ENCODE results near the gene CRIM1.

The CRIM1 gene

DNA sequence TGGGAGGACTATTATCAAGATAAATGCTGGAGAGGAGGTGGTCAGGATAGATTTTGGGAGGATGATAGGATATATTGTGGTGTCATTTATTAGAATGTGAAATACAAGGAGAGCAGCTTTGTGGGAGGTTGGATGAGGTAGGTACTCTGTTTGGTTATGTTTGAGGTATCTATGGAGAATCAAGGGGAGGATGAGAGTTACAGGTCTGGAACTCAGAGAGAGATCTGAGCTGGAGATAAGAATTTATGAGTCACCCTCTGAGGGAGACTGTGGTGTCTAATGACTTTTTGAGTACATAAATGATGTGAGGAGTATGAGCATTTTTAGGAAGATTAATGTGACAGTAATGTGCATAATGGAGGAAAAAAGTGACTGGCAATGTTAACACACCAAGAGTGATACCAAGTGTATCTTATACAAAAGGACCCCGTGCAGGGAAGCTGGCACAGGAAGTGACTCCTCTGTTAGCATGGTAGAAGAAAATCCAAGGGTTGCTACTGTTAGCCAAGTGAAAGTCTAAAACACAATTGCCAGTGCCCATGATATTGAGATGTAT is 48.2 kb downstream of the CRIM1 start:
- no peak for DNase-seq

DNA sequence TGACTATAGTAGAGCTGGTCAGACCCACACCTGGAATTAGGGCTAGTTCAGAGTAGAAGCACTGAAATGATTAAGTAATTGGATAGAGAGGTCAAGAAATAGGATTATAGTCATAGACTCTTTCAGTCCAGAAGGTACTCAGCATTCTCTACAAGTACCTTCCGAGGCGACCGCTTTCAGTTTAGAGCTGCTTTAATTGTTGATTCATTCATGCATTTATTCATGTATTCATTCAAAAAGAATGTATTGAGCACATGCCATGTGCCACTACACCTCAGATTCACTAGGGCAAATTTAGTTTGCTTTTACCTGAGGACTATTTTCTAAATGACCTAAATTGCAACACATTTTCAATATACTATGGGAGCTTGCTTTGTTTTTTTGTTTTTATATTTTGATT is 48.7 kb downstream of the CRIM1 start:
- no peak for DNase-seq

DNA sequence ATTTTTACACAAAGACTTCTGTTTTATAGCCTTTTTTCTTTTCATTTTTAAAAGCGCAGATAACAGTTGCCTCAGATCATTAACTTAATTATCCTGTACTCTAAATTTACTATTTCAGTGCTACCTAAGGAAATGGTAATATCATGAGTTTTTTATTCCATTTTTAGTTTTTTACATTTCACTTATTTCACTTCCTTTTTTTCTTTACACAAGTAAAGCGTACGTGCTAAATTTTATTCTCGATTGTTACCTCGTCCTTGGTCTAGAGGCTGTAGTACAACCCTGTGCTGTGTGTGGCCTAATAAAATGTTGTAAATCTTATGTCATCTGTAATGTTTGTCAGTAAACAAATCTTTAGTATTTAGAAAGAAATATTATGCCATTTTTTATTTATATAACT is 49.2 kb downstream of the CRIM1 start:
- no peak for DNase-seq

DNA sequence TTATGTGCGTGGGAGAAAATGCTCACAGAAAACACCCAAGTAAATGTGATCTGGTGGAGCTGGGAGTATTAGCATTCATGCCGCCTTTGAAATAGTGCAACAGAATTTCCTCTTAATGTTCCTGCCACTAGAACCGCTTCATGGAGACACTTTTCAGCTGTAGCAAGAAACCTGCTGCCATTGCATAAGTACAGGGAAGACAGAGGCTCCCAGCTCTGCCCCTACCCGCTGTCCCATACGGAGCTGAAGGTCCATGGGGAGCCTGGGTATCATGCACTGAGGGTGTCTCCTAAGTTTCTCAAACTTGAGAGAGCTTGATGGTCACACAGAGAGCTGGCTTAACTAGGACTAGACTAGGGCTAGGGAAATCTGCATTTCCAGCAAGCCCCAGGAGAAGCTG is 49.6 kb downstream of the CRIM1 start:
- DNase-seq = no peak

DNA sequence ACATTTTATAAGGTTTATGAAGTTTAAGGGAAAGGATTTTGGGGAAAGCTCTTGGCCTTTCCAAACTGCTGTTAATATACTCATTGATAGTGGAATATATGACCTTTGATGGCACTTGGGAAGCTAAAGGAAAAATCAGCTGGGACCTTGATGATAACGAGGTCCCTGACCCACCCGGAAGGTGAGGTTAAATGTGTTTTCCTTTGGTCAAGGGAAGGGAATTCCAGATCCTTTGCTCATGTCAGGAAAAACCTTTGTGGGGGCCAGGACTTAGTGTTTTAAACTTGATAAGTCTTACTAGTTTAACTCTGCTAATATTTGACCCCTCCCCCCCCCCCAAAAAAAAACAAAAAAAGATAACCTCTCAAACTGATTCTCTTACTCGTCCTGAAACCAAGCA is 50.7 kb downstream of the CRIM1 start:
- DNase-seq = no peak

DNA sequence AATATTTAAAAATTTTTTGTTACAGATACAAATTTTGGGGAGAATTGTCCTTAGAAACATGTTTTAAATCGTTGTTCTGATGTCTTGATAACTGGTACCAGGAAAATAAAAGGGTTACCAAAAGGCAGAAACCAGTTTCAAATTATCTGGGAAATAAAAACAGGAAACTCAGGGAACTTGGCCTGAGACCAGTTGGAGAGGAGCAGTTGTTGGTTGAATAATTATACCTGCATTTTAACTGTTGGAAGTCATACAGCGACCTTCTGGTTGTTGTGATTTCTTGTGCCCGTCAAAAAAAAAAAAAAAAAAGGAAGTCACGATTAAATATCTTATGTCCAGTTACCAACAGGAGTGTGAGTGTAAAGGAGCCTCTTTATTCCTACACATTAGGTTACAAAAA is 51.8 kb downstream of the CRIM1 start:
- no peak for DNase-seq

DNA sequence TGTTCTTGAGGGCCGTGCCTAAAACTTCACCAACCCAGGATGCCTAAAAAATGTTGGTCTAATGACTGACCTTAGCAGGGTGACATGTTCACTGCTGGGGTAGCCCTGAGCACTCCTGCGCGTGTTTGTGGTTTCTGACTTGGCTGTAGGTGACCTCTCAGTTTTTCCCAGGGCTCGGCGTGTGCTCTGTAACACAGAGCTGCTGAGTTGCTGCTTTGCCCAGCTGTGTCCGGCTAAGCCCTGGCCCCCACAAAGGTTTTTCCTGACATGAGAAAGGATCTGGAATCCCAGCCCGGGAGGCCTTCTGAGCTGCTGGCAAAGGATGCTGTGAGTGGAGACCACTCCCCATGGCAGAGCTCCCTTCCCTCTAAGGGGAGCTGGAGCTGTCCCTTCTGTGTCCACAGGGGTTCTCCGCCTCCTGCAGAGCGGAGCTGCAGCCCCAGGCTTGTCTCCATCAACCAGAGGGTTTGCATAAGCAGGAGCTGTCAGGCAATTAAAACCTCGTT is 52.7 kb downstream of the CRIM1 start:
- no peak for DNase-seq

DNA sequence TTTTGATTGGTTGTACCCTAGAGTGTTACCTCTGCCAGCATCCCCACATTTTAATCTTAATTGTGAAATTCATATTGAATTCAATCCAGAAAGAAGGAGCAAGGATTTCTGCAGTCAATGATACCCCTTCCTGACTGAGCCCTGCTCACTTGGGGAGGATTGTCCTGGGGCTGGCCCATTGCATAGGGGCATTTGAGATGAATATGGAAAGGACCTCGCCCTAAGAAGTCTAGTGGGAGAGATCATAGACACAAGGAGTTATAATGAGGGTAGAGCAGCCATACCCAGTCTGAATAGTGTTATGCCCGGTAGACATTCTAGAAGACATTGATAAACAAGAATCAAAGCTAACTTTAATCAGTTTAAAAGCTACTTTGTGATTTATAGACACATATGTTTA is 53.8 kb downstream of the CRIM1 start:
- DNase-seq = no peak

DNA sequence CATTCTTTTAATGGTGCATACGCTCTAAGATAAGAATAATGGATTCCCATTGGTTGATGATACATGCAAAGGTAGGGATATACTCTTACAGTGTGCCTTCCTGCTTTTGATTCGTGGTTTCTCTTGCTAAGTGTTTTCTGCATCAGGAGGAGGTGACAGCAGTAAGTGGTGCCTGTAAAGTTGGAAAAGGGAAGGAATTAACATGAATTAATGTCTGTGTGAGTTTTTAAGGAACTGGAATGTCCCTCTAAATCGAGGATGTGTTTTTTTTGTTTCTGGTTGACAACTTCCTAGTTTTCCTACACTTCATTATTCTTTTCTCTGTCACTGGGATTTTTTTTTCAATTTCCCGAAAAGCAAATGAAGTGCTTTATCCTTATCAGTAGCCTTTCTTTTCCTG is 54.4 kb downstream of the CRIM1 start:
- DNase-seq = no peak

DNA sequence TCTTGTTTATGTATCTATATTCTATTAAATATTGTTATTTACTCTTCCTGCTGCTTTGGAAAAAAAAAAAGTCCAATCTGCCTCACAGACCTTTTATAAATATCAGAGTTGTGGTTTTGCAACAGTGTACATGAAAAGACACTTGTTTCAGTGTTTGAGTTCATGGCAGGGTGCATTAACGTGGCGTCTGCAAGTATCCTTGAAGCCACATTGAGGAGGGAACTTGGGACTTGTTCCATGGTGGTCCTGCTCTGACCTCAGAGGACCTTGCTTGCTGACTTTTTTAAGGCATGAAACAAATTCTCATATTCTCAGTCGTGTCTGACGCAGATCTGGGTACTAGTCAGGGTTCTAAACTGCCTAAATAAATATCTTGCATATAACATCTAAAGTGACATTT is 55.1 kb downstream of the CRIM1 start:
- no peak for DNase-seq

DNA sequence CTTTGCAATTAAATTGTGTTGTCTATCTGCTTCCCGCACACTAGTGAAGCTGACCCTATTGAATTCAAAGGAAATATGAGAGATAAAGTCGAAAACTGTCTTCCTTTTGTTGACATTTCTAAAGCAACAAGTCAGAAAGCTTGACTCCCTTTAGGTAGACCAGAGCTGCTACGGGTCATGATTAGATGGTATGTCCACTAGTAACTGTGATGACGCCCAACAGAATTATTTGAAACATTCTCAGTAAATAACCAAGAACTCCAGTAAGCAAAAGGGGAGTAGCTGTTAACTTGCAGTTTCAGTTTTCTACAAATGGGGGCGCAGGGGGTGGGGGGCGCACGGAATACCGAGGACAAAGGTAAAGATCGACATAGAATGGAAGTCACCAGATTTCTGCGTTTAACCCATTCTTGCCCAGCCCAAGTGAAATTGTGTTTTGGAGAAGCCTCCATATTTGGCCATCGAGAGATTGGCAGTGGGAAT is 56.4 kb downstream of the CRIM1 start:
- no peak for DNase-seq

DNA sequence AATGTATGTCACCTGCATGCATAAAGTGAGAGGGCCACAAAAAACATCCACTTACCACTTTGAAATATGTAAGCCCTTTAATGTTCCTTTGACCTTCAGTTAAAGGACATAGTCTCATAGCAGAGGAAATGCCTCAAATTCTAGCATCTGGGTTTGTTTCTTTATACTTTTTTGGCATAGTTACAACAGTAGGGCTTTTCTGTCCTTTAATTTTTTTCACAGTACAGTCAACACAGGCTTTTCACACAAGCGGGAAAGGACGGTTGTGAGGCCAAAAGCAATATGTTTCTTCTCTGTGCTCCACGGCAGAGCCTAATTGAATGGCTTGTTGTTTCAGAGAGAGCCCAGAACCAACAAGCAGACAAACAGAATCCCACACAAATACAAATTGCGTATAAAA is 57.6 kb downstream of the CRIM1 start:
- no peak for DNase-seq

DNA sequence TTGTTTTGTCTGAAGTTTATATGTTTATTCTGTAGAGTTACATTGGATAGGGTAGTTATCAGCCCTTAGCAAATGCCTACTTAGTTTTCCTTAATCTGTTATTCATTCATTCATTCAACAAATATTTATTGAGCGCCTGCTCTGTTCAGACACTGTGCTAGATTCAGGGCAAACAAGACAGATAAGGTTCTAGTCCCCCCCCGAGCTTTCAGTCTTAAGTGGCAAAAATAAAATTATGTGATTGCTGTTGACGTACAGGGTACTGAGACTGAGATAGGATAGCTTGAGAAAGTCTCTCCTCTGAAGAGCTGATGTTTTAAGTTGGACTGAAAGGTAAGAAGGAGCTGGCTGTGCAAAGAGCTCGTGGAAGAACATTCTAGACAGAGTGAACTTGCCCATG is 58.7 kb downstream of the CRIM1 start:
- no peak for DNase-seq

DNA sequence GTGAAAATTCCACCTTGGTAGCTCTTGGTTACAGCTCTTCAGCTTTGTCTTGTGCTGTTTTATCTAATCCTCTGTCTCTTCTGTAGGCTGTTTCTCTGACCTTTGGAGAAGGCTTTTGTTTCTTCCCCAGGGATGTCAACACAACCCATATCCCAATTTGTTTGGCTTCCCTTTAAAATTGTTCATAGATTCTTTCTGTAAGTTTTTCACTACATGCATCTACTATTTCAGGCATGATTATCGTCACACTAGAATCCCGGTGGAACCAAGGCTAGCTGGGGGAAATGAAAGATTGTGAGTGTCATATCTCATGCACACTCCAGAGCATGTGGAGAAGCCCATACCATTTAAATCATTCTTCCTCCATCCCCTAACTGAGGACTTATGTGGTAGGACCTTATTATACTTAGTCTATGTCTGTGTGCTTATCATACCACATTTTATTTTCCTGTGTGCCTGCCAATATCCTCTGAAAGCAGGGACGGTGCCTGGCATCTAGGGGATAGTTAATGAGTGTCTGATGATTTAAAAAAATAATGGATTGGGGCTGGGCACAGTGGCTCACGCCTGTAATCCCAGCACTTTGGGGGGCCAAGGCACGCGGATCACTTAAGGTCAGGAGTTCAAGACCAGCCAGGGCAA is 59.9 kb downstream of the CRIM1 start:
- DNase-seq = no peak

DNA sequence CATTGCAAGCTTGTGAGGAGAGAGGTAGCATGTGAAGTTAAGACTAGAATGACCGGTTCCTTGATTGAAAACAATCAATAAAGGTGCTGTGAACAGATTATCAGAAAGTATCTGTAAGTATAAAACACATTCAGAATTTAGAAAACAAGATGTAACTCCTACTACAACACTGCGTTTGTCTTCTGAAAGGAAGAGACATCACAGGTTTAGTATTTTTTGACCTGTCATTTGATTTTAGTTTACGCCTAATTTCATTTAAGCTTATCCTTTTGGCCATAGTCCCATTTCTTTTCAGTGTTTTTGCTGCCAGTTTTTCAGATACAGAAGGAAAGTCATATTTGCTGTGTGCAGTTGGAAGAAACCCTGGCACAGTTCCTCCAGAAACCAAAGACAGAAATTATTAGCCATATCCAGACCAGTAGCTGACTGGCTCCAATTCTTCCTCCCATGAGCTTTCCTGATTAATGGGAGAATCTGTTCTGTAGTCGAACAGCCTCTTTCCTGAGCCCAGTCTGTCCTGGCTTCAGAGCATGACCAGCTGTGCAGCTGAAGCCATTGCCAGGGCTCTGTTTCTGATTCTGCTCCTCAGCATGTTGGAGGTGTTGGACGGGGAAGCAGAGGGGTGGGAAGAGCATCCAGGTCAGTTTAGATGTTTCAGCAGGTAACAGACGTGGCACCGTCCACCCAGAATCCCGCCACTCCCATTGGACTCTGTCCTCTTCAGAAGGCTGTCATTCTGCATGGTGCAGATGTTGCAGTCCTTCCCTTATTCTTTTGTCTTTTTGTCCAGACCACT is 61.0 kb downstream of the CRIM1 start:
- DNase-seq = no peak

DNA sequence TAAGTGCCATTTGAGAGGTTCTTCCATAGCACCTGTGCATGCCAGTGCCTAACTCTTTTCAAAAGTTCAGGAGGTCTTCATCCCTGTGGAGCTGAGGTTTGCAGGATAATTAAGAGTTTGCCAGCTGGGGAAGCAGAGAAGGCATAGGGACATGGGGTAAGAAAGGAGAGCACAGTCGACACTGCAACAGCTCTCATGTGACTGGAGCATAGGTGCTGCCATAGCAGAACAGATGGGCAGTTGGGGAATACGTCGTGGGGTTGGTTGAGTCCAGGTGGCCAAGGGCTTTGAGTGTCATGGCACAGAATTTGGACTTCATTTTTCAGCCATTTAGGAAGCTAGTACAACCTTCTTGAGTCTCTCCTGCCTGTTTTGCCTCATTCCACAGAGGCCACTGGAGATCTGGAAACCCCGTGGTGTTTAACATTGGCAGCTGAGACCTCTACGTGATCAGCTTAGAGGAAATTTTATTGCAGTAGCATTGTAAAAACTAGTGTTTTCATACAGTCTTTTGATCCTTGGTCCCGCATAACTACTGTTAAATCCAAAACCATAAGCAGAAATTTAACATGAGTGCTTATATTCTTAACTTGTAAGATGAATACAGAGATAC is 65.1 kb downstream of the CRIM1 start:
- DNase-seq = no peak

DNA sequence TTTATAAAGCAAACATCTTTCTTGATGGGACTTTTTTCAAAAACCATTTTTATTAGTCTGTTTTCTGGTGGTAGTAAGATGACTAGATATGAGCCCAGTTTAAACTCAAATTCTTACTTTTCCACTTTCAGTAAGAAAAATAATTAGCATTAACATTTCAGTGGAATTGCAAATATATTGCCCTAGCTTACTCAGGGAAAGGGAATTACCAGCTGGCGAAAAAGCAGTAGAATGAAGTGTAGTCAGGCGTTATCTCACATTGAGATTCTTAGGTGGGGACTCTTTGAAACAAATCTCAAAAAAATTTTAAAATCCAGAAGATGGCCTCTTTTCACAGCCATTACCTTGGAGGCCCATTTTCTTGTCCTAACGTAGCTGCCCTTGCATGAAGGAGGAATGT is 65.8 kb downstream of the CRIM1 start:
- DNase-seq = no peak

DNA sequence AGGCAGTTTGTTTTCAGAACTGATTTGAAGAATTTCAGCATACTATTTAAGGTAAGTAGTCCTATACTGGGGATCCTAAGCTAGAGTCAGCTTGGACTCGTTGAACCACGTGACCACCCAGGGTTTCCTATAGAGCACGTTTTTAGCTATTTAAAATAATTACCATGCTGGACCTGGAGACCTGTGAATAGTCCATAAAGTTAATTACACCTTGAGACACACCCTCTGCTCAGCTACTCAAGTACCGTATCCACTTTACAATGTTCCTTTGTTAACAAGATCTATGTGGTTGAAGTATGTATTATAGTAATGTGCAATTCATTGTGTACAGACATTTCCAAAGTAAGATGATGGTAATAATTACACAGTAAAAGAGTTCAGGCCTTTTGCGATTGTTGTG is 67.6 kb downstream of the CRIM1 start:
- DNase-seq = no peak

DNA sequence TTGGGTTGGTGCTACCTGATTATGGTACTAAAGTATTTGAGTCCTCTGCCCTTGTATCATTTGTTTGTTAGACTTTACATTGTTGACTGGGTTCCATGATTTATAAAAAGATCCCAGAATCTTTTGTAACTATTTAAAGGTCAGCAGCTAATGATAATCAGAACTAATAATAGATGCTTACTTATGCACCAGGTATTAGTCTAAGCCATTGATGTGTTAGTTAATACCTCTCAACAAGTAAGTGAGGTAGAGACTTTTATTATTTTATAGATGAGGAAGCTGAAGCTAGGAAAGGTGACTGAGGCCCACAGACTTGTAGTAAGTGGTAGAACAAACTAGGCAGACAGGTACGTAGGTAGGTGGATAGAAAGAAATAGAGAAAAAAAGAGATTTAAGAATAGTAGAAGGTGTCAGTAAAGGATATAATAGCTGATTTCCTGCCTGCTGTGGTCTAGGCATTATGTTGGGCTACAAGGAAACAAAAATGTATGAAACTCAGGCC is 68.1 kb downstream of the CRIM1 start:
- DNase-seq = no peak

DNA sequence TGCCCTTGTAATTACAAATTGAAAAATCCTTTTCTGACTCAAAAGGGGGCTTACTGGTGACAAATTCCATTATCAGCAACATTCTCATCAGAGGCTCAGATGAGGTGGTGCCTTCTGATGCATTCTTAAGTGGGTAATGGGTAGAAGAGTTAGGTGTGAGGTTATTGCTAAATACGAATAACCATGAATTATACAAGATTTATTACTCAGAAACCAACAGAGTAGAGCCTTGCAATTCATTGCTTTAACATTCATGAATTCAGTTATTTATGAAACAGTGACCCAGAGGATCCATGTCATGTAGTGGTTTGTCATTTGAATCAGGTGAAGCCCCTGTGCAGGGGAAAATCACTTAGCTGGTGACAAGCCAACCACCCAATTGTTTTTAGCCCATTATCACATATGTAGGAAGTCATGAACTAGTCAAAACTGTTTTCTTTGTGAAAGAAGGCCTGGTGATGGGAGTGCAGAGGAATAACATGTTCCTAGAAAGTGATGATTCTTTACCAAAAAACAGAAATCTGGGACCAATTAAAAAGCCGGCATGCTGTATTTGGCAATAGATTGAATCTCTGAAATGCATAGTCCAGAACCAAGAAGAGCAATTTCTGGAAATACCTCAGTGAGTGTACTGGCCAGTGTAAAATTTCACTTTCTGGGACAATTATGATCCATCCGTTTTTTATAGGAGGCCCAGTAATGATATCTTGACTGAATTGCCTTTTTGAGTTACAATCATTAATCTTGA is 70.2 kb downstream of the CRIM1 start:
- DNase-seq = no peak

DNA sequence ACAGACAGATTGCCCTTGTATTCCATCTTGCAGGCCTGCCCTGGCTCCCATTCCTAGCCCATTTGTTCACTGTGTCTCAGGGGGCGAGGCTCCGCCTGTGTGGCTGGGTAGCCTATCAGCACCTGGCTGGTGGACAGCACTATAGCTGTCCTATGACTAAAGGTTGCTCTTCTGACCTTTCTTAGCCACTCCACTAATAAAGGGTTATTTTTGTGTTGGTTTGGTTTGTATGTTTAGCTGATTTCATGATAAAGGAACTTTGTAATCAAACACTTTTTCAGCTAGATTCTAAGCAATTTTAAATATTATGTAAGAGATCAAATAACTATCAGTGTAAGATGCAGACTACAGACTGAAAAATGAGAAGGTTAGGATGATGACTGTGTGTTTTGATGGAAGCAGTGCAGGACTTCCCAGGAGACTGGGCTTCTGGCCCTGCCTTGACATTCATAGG is 72.2 kb downstream of the CRIM1 start:
- DNase-seq = no peak

DNA sequence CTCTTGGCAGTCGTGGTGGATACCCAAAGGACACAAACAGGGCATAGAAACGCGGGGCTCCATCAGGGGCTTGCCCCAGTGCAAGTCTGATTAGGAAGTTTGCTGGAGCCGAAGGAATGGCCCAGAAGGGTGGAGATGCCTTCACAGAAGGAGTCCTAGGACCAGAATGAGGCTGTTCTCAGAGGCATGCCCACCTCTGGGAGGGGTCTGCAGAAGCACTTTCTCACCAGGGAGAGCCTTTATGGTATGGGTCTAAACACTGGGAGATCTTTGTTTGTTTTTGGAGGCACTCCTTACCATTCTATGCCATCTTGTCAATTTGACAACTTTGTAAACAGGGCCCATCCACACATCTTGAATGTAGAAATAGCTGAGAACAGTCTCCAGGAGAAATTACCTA is 75.0 kb downstream of the CRIM1 start:
- no peak for DNase-seq

DNA sequence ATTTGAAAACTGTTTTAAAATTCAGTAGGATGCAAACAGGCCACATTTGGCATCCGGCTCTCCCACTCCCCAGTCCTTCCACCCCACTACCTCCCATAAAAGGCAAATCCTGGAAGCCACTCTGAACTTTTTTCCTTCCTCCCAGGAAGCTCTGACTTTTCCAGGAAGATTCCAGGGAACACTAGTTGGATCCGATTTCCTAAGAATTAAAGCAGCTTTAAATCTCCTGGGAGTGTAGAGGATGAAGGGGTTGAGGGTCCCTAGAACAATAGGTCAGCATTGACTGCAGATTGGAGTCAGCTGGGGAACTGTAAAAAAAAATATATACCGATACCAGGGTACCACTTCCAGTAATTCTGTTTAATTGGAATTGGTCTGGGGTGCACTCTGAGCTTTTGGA is 76.9 kb downstream of the CRIM1 start:
- DNase-seq = no peak

Data from NCI-H2081 (cell line).